WI38 (cell line): ENCODE data around the gene ITPK1.

ENCODE experiments used
- H3K4me3 ChIP-seq: 2 replicates; pipeline ENCODE4 v1.5.1; 2011; ENCODE audit warnings: low read depth, mild to moderate bottlenecking, control low read depth, low read length
- TF ChIP-seq, protein P1 (sequence below): IDR thresholded peaks from 2 replicates; pipeline ENCODE4 v1.5.1; 2012; ENCODE audit warnings: low read depth, mild to moderate bottlenecking, control low read depth, low read length

The ITPK1 gene

GRCh38 chr14:92895352-92895878 is 220.3 kb downstream of the ITPK1 start:
- TF ChIP-seq, protein P1, sequence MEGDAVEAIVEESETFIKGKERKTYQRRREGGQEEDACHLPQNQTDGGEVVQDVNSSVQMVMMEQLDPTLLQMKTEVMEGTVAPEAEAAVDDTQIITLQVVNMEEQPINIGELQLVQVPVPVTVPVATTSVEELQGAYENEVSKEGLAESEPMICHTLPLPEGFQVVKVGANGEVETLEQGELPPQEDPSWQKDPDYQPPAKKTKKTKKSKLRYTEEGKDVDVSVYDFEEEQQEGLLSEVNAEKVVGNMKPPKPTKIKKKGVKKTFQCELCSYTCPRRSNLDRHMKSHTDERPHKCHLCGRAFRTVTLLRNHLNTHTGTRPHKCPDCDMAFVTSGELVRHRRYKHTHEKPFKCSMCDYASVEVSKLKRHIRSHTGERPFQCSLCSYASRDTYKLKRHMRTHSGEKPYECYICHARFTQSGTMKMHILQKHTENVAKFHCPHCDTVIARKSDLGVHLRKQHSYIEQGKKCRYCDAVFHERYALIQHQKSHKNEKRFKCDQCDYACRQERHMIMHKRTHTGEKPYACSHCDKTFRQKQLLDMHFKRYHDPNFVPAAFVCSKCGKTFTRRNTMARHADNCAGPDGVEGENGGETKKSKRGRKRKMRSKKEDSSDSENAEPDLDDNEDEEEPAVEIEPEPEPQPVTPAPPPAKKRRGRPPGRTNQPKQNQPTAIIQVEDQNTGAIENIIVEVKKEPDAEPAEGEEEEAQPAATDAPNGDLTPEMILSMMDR: no peak
- H3K4me3 ChIP-seq: no peak overlapping the region

DNA sequence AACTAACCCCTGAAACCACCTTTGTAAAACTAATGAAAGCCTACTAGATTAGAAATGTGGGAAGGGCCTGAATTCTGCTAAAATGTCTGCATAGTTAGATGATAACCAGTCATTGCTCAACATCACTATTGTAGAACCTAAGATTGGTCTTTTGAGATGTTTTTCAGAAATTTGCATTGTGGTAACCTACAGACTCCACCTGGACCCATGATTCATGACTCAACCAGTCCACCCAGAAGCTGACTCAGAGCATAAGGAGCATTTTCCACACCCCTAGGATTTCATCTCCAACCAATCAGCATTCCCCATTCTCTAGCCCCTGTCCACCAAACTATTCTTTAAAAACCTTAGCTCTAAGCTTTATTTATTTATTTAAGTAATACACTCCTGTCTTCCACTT is 223.1 kb downstream of the ITPK1 start:
- TF ChIP-seq, protein P1: no peak
- H3K4me3 ChIP-seq: no peak overlapping the region

- TF ChIP-seq, protein P1: no peak
- H3K4me3 ChIP-seq: no peak overlapping the region
Observed at GRCh38 chr14:92890830-92891588, 224.7 kb downstream of the ITPK1 start.

DNA sequence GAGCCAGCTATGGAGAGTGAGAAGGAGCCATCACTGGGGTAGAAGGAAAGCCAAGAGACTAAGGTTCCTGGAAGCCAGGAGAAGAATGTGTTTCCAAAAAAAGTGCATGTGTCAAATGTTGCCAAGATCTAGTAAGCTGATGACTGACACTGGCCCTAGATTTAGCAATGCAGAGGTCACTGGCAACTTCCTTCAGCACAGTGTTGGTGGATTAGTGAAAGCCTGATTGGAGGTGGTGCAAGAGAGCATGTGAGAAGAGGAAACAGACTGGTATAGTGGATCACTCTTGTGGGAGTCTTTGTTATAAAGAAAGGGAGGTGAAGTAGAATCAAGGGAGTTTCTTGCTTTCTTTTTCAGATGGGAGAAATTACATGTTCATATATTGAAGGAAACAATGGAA is 226.8 kb downstream of the ITPK1 start:
- TF ChIP-seq, protein P1: no peak
- H3K4me3 ChIP-seq: no peak overlapping the region

GRCh38 chr14:92887157-92887556 is 228.6 kb downstream of the ITPK1 start:
- H3K4me3 ChIP-seq: no peak overlapping the region
- TF ChIP-seq, protein P1: no peak
